Measurements from ENCODE around the gene TAF1B.

DNA sequence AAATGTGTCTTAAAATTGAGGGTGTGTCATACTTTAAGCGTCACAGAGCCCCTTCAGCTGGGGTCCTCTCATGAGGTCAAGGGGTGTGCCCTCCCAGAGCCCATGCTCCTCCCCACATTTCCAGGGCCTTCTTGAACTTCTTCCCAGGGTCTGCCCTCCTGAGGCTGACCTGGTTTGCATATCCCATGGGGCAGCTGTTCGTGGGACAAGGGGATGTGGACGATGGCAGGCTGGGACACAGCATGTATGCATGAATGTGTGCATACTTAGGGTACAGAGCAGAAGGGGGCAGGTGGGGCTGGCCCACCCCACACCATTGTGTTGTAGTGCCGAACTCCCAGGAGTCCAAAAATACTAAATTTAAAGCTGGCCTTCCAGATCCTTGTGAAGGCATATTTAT lies 46.2 kb upstream of the TAF1B start:
- TF ChIP-seq, protein P1, sequence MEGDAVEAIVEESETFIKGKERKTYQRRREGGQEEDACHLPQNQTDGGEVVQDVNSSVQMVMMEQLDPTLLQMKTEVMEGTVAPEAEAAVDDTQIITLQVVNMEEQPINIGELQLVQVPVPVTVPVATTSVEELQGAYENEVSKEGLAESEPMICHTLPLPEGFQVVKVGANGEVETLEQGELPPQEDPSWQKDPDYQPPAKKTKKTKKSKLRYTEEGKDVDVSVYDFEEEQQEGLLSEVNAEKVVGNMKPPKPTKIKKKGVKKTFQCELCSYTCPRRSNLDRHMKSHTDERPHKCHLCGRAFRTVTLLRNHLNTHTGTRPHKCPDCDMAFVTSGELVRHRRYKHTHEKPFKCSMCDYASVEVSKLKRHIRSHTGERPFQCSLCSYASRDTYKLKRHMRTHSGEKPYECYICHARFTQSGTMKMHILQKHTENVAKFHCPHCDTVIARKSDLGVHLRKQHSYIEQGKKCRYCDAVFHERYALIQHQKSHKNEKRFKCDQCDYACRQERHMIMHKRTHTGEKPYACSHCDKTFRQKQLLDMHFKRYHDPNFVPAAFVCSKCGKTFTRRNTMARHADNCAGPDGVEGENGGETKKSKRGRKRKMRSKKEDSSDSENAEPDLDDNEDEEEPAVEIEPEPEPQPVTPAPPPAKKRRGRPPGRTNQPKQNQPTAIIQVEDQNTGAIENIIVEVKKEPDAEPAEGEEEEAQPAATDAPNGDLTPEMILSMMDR (conservative IDR thresholded peaks at IDR 0.05): no peak
- TF ChIP-seq EZH2 (IDR thresholded peaks at IDR 0.05; ENCODE audit: low read depth): no peak
